ENCODE measurements around the gene NRF1.
"Not testable (repeated sequence)": the region's sequence is repeated elsewhere in the genome, so short reads cannot be mapped to it uniquely, and the experiment has no call there.

Gene NRF1

DNA sequence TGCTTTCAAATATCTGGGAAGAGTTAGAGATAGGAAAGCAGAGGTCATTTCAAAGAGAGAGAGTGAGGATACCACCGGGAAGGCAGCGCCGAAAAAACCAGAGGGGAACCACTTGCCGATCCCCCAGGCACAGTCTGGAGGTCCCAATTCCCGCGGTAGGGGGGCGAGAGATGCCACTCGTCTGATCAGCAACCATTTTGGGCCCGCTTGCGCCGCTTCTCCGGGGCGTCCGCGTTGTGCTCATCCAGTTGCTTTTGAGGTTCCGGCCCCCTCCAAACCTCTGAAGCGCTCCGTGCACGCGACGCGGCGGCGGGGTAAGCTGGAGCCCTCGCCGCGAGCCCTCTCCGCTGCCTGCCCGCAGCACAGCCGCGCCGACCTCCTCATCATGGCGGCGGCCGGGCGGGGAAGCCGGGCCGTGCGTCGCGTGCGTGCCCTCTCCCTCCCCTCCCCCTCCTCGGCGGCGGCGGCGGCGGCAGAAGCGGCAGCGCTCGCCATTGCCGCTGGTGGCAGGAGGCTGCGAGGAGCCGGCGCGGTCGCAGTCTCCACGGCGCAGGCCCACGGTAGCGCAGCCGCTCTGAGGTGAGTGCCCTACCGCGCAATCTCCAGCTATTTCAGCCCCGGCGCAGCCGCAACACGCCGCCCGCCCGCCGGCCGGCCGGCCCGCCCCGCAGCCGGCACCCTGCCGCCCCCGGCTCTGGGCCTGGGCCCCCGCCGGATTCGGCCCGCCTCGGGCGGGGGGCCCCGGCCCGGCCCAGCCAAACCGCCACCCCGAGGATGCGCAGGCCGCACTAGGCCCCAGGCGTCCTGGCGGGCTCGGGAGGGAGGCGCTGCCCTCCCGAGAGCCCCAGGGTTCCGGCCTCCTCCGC, at the start of gene NRF1:
NRF1 (plus strand) TSS at position 475 of the 866 bp plus-strand sequence. CDS start 45,632 bp downstream, outside the sequence.
- peak; percentile 73 for DNase-seq

DNA sequence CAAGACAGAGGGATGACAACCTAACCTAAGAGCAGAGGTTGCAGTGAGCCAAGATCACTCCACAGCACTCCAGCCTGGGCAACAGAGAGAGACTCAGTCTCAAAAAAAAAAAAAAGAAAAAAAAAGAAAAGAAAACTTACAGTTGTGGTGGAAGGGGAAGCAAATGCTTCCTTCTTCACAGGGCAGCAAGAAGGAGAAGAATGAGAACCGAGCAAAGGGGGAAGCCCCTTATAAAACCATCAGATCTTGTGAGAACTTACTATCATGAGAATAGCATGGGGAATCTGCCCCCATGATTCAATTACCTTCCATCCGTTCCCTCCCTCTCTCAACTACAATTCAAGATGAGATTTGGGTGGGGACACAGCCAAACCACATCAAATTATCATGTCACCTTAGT, 45.2 kb upstream of the NRF1 start:
- DNase-seq, result not testable (repeated sequence)

DNA sequence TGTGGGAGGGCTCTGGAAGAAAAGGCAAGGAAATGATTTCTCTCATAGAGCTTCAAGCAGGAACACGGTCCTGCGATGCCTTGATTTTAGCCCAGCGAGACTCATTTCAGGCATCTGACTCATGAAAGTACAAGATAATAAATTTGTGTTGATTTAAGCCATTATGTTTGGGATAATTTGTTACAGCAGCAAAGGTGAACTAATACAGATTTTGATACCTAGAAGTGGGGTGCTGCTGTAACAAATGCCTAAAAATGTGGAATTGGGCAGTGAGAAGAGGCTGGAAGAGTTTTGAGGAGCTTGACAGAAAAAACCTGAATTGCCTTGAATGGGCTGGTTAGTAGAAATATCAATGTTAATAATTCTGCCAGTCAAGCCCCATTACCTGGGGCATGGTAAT, 44.1 kb upstream of the NRF1 start:
- DNase-seq, result no peak

DNA sequence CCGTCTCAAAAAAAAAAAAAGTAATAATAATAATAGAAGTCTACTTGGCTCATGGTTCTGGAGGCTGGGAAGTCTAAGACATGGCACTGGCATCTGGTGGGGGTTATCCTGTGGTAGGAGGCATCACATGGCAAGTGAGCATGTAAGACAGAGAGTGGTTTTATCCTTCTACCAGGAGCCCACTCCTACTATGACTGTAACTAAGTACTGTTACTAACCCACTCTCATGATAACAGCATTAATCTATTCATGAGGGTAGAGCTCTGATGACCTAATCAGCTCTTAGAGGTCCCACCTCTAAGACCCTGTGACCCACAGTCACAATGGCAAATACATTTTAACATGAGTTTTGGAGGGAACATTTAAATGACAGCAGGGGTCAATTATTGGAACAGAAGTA, 43.3 kb upstream of the NRF1 start:
- DNase-seq, result no peak

DNA sequence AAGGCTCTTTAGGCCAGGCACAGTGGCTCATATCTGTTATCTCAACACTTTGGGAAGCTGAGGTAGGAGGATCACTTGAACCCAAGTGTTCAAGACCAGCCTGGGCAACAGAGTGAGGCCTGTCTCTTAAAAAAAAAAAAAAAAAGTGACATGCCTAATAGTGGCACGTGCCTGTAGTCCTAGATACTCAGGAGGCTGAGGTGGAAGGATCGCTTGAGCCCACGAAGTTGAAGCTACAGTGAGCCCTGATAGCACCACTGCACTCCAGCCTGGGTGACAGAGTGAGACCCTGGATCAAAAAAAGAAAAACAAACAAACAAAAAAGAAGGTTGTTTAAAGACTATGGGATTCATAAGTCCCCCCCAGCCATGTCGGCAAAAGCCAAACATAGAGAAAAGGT, 42.2 kb upstream of the NRF1 start:
- no peak for DNase-seq

DNA sequence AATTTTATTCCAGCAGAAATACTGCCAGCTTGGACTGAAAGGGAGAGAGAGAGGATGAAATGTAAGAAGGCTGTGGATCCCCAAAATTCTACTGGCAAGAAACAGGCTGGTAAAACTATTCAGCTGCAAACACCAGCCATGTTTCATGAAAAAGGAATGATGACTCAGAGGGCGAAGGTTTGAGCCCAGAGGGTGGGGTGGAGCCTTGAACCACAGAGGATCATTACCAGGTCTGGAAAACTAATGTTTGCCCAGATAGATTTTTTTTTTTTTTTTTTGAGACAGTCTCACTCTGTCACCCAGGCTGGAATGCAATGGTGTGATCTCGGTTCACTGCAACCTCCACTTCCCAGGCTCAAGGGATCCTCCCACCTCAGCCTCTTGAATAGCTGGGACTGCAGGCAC, 41.7 kb upstream of the NRF1 start:
- DNase-seq, result peak; percentile 51

DNA sequence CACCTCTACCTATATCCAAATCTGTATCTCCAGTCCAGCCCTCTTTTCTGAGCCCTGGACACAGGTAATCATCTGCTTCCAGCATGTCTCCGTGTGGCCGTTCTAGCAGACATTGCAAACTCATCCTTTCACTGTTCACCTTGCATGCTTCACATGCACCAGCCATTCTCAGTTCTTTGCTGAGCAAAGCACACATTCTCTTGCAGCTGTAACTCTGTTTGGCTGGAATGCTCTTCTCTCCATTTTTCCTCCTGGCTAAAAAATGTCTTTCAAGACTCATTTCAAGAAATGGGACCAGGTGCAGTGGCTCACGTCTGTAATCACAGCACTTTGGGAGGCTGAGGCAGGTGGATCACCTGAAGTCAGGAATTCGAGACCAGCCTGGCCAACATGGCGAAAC, 40.3 kb upstream of the NRF1 start:
- no peak for DNase-seq

DNA sequence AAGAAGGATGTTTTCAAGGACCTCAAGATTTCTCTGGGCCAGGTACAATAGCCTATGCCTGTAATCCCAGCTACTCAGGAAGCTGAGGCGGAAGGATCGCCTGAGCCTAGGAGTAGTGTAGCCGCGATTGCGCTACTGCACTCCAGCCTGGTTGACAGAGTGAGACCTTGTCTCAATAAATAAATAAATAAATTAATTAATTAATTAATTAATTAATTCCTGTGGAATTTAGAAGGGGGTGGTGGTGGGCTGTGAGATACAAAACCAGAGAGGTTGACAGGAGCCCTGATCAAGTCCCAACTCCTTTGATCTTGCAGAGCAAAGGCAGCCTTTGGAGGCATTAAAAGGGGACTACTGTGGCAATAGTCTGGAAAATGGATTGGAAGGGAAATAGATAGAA, 39.3 kb upstream of the NRF1 start:
- DNase-seq, result no peak

DNA sequence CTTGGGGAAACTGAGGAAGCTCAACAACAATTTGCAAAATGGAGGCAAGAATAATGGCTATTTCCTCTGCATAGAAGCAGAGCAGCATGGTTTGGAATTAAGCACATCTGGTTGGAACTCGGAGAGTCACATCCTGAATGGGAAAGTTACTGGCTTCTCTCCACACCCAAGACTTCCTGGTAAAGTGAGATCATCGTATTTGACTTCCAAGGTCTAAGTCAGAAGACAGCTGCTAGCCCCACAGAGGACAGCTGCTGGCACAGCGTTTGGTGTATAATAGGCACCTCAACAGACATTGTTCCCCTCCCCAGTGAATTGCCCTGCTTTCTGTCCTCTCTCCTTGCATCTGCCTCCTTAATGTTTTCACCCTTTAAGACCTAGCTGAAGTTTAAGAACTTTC, 37.0 kb upstream of the NRF1 start:
- DNase-seq, result no peak

DNA sequence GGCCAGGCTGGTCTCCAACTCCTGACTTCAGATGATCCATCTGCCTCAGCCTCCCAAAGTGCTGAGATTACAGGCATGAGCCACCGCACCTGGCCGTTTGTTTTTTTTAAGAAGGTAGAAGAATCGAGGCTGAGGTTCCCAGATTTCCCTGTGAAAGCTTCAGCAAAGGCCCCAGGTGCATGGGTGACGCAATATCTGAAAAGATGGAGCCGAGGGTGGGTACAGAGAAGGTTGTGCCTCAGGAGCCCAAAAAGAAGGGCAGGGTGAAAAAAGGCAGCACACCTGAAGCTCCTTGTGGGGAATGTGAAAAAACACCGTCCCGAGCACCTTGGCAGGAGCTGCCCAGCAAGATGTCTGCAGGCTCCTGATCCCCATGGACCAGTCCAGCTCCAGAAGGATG, 35.8 kb upstream of the NRF1 start:
- no peak for DNase-seq

DNA sequence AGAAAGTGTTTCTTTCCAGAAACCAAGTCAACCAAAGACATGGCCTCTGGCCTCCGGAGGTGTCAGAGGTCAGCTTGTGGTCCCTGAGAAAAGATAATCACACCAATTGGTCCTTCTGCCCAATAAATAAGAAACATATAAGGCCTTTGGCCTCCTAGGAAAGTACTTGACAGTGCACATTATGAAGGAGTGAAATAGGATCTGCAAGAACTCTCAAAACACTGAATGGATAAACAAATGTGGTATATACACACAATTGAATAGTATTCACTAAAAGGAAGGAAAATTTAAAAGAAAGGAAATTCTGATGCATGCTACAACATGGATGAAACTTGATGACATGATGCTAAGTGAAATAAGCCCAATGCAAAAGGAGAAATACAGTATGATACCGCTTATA, 35.4 kb upstream of the NRF1 start:
- DNase-seq, result no peak

DNA sequence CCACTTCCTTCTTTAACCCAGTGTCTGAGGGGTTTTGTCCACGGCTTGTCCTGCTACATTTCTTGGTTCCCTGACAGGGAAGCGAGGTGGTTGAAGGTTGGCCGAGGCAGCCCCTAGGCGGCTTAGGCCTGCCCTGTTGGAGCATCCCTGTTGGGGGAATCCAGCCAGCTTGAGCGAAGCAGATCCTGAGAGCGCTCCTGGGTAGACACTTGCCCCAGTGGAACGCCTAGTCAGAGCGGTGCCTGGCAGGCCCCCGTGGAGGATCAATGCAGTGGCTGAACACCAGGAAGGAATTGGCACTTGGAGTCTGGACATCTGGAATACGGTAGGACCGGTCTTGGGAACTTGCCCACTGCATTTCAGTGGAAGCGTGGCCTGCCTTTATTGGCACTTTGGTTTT, 32.7 kb upstream of the NRF1 start:
- no peak for DNase-seq

DNA sequence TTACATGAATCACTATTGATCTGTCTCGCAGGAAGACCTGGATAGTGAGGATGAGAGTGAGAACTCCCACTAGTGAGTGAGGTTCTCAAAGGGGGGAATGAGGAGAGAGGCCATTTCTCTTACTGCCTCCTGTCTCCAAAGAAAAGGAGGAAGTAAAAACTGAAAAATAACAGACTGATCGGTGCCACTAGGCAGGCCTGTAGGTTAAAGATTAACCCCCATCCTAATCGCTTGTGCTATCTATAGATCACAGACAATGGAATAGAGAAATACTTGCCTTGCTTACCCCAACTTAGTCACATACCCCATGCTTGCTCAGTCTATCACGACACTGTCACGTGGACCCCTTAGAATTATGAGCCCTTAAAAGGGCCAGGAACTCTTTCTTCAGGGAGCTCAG, 25.3 kb upstream of the NRF1 start:
- DNase-seq, result not testable (repeated sequence)

DNA sequence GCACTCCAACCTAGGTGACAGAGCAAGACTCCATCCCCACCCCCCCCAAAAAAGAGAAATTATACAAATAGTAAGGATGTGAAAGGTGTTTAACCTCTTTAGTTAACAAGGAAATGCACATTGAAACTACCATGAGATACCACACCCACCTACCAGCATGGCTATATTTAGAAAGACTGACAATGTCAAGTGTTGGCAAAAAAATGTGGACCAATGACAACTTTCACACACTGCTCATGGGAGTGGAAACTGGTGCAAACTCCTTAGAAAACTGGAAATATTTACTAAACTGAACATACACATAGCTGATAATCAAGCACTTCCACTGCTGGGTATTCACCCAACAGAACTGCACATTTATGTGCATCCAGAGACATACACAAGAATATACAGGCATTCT, 23.3 kb upstream of the NRF1 start:
- no peak for DNase-seq

DNA sequence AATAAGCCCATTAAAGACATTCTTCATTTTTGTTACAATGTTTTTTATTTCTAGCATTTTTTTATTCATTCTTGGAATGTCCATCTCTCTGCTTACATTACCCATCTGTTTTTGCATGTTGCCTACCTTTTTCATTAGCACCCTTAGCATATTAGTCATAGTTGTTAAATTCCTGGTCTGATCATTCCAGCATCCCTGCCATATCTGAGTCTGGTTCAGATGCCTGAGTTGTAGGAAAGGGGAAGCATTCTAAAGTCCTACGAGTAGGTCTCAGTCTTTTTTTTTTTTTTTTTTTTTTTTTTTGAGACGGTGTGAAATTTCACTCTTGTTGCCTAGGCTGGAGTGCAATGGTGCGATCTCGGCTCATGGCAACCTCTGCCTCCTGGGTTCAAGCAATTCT, 19.7 kb upstream of the NRF1 start:
- no peak for DNase-seq

DNA sequence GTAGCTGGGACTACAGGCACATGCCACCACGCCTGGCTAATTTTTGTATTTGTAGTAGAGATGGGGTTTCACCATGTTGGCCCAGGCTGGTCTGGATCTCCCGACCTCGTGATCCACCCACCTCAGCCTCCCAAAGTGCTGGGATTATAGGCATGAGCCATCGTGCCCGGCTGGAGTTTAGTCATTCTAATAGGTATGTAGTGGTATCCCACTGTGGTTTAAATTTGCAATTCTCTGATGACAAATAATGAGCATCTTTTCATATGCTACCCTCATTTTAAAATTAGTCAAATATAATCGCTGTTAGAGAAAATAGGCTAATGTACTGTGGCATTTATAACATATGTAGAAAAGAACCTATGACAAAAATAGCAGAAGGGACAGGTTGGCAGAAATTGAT, 15.1 kb upstream of the NRF1 start:
- not testable (repeated sequence) for DNase-seq

DNA sequence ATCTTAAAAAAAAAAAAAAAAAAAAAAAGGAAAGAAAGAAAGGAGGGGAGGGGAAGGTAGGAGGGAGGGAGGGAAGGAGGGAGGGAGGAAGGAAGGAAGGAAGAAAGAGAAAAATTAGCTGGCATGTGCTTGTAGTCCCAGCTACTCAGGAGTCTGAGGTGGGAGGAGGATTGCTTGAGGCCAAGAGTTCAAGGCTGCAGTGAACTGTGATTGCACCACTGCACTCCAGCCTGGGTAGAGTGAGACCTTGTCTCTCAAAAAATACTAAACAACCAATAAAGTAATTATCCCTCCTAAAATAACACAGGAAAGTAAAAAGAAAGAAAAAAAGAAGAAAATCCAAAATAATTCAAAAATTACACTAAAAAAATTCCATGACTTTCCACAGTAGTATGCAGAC, 13.8 kb upstream of the NRF1 start:
- no peak for DNase-seq

DNA sequence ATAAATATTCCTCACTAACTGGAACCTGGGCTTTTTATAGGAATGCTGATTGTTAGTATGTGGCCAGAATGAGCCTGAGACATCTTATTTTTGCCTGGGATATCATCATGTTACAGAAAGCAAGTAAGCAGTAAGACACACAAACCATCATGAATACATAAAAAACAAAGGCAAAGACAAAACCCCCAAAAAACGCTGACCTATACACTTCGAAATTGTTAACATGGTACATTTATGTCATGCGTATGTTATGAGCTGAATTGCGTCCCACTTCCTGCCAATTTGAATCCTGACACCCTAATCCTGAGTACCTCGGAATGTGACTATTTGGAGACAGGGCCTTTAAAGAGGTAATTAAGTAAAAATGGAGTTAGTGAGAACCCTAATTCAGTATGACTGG, 12.3 kb upstream of the NRF1 start:
- DNase-seq, result no peak

DNA sequence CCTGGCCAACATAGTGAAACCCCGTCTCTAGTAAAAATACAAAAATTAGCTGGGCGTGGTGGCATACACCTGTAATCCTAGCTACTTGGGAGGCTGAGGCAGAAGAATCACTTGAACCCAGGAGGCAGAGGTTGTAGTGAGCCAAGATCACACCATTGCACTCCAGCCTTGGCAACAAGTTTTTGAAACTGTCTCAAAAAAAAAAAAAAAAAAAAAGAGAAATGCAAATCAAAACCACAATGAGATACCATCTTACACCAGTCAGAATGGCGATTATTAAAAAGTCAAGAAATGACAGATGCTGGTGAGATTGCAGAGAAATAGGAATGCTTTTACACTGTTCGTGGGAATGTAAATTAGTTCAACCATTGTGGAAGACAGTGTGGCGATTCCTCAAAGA, 7.9 kb upstream of the NRF1 start:
- DNase-seq, result not testable (repeated sequence)

DNA sequence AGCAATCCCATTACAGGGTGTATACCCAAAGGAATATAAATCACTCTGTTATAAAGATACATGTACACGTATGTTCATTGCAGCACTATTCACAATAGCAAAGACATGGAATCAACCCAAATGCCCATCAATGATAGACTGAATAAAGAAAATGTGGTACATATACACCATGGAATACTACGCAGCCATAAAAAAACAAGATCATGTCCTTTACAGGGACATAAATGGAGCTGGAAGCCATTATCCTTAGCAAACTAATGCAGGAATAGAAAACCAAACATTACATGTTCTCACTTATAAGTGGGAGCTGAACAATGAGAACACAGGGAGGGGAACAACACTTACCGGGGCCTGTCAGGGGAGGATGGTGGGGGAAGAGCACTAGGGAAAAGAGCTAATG, 7.5 kb upstream of the NRF1 start:
- not testable (repeated sequence) for DNase-seq

DNA sequence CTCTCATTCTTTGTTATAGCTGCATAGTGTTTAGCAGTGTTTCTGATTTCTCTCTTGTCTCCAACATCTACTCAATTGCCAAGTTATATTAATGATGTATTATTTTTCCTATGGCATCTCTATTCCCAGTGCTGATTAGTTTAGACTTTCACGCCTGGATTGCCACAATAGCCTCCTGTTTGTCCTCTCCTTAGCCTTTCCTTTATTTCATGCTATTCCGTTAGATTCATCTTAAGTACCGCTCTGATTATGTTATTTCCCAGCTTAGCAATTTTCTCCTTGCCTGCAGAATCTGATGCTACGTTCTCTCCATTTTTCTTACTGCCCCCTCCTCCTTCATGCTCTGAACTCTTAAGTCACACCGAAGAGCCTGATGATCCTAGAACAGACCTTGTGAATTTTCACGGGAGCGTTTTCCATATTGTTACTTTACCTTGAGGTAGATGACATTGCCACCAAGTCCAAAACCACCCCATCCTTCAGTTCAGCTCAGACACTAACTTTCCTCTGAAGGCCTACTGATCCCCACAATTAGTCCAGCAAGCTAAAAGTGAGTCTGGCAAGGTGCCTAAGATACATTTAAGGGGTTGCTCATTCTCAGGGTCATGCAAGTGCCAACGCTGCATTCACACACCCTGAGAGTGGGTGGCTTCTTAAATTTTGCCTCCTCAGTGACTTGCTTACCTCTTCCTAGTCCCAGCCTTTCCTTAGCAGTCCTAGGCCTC, 6.6 kb upstream of the NRF1 start:
- no peak for DNase-seq

DNA sequence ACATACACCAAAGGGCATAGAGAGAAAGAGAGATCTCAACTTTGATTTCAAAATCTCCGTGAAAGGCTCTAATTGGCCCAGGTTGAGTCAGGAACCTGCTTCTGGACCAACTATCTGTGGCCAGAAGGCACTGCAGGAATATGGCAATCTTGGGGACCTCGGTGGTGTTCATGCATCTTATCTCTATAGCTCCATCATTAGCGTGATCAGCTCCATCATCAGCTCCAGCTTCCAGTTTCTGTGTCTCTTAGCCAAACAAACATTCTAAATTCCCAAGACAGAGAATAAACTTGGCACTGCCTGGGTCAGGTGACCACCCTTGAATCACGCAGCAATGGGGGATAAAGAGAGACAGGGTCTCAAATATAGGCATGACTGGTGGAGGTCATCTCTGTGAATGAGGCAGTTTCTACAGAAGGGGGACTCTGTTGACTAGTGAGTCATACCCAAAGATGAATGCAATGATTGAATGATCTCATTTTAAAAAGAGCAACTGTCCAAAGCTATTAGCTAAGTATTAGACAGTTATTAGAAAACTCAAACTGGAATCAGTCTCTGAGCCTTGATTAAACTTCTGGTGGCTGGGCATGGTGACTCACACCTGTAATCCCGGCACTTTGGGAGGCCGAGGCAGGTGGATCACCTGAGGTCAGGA, 5.4 kb upstream of the NRF1 start:
- DNase-seq, result no peak

DNA sequence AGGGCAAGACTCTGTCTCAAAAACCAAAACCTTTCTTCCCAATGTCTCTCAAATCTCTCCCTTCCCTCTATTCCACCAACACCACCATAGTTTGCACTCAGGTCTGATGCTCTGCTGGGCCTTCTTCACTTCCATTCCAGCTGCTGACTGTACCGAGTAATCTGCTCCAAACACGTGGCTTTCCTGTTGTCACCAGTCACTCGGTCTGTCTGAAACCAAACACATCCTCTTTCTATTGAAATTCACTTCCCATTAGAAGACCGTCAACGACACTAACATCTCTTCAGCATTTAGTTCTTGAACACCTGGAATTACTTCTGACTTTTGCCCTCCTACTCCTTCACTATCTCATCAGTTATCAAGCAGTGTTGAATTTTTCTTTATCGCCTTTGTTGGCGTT, 4.7 kb upstream of the NRF1 start:
- no peak for DNase-seq

Data from T1000 (cell line).